Liver (tissue), 9 donors: Measurements from ENCODE around the gene CBX4. TPM values are rescaled to one million over a fixed set of nuclear protein-coding genes. Genes with fewer than 3 reads are reported as not detected.

Experiments used
- DNase-seq: peaks from one replicate; pipeline ENCODE4 v3.0.0-alpha.2; 2017; ENCODE audit warnings: low spot score
- H3K27ac ChIP-seq, 2 donors: one replicate each; pipeline ENCODE4 v1.7.0; 2013; ENCODE audit warnings: inconsistent platforms in 2 of 2, low read length in 2 of 2, control low read depth in 1 of 2, low read depth in 1 of 2, mild to moderate bottlenecking in 1 of 2
- H3K27me3 ChIP-seq, 4 donors: one replicate each; pipeline versions ENCODE4 v1.6.1 to v1.7.0; 2013; ENCODE audit warnings: low read length in 3 of 4, inconsistent platforms in 1 of 4, mild to moderate bottlenecking in 1 of 4, moderate library complexity in 1 of 4; ENCODE audit not compliant: control insufficient read depth in 4 of 4, insufficient read depth in 4 of 4
- H3K36me3 ChIP-seq, 4 donors: one replicate each; pipeline versions ENCODE4 v1.6.1 to v1.7.0; 2013; ENCODE audit warnings: low read length in 3 of 4, mild to moderate bottlenecking in 3 of 4, low read depth in 1 of 4, moderate library complexity in 1 of 4; ENCODE audit not compliant: control insufficient read depth in 4 of 4, insufficient read depth in 3 of 4
- H3K4me1 ChIP-seq, 4 donors: one replicate each; pipeline versions ENCODE4 v1.6.1 to v1.7.0; 2013; ENCODE audit warnings: low read length in 3 of 4, mild to moderate bottlenecking in 3 of 4, moderate library complexity in 1 of 4; ENCODE audit not compliant: control insufficient read depth in 4 of 4, insufficient read depth in 4 of 4
- H3K4me3 ChIP-seq, 3 donors: one replicate each; pipeline versions ENCODE4 v1.6.1 to v1.7.0; 2013; ENCODE audit warnings: low read length in 3 of 3, control low read depth in 1 of 3, low read depth in 1 of 3, mild to moderate bottlenecking in 1 of 3
- H3K9ac ChIP-seq, 2 donors: one replicate each; pipeline ENCODE4 v1.7.0; 2013; ENCODE audit warnings: low read length in 2 of 2, mild to moderate bottlenecking in 2 of 2, moderate library complexity in 2 of 2, control low read depth in 1 of 2, low read depth in 1 of 2
- H3K9me3 ChIP-seq, 4 donors: one replicate each; pipeline versions ENCODE4 v1.6.1 to v1.7.0; 2013; ENCODE audit warnings: low read length in 3 of 4; ENCODE audit not compliant: control insufficient read depth in 4 of 4
- EGR1 ChIP-seq, 2 donors: IDR thresholded peaks; 2 replicates each; pipeline ENCODE4 v1.6.1; 2016 to 2018; ENCODE audit warnings: antibody characterized with exemption in 2 of 2, low read depth in 2 of 2
- FOXA1 ChIP-seq: IDR thresholded peaks from 2 replicates; pipeline ENCODE4 v1.6.1; 2016; ENCODE audit warnings: antibody characterized with exemption
- FOXA2 ChIP-seq: IDR thresholded peaks from 2 replicates; pipeline ENCODE4 v1.6.1; 2016; ENCODE audit warnings: antibody characterized with exemption
- HNF4A ChIP-seq, 2 donors: conservative IDR thresholded peaks; 2 replicates each; pipeline ENCODE4 v1.6.1; 2016; ENCODE audit warnings: antibody characterized with exemption in 2 of 2, mild to moderate bottlenecking in 2 of 2
- HNF4G ChIP-seq: IDR thresholded peaks from 2 replicates; pipeline ENCODE4 v1.6.1; 2016; ENCODE audit warnings: antibody characterized with exemption
- JUND ChIP-seq, 2 donors: IDR thresholded peaks; 2 replicates each; pipeline ENCODE4 v1.6.1; 2016; ENCODE audit warnings: antibody characterized with exemption in 2 of 2
- NR2F2 ChIP-seq: IDR thresholded peaks from 2 replicates; pipeline ENCODE4 v1.6.1; 2016; ENCODE audit warnings: antibody characterized with exemption
- RAD21 ChIP-seq, 2 donors: IDR thresholded peaks; 2 replicates each; pipeline ENCODE4 v1.6.1; 2016; ENCODE audit warnings: antibody characterized with exemption in 2 of 2, mild to moderate bottlenecking in 2 of 2
- RXRA ChIP-seq, 2 donors: IDR thresholded peaks; 2 replicates each; pipeline ENCODE4 v1.6.1; 2017 to 2018; ENCODE audit warnings: antibody characterized with exemption in 2 of 2, mild to moderate bottlenecking in 1 of 2
- SP1 ChIP-seq: IDR thresholded peaks from 2 replicates; pipeline ENCODE4 v1.6.1; 2018; ENCODE audit warnings: antibody characterized with exemption, mild to moderate bottlenecking
- TAF1 ChIP-seq: conservative IDR thresholded peaks from 2 replicates; pipeline ENCODE4 v1.6.1; 2016; ENCODE audit warnings: antibody characterized with exemption, mild to moderate bottlenecking
- YY1 ChIP-seq: IDR thresholded peaks from 2 replicates; pipeline ENCODE4 v1.6.1; 2016; ENCODE audit warnings: antibody characterized with exemption, mild to moderate bottlenecking
- WGBS: extraction: QIAGEN DNeasy Blood & Tissue Kit; methylation state at CpG from one replicate; pipeline ENCODE4 v1.1.7; 2013; 5-methylcytosine and 5-hydroxymethylcytosine counted together
- polyA plus RNA-seq, 2 donors: library from polyadenylated mRNA; stranded (reverse) in 1 of 2; unstranded in 1 of 2; fragments of 200-250 nt in 1 of 2; fragments of >200 nt in 1 of 2; fragmentation: Nextera tagmentation in 1 of 2; extraction: Ambion mirVana in 1 of 2; gene quantifications; one replicate each; pipeline versions ENCODE4 v1.2.1 to v1.2.3, GENCODE V29; 2013 to 2015
- total RNA-seq, 2 donors: library from RNA; depleted of rRNA; stranded (reverse); fragments of >200 nt; gene quantifications; one replicate each; pipeline ENCODE4 v1.2.3, GENCODE V29; 2014
- TF ChIP-seq, protein P1 (sequence below): IDR thresholded peaks from 2 replicates; pipeline ENCODE4 v1.6.1; 2016; ENCODE audit warnings: antibody characterized with exemption, mild to moderate bottlenecking
- TF ChIP-seq, protein P2 (sequence below): IDR thresholded peaks from 2 replicates; pipeline ENCODE4 v1.6.1; 2016; ENCODE audit warnings: antibody characterized with exemption
- TF ChIP-seq, protein P3 (sequence below): fragments of 150-350 bp; IDR thresholded peaks from 2 replicates; pipeline ENCODE4 v1.5.1; 2017; ENCODE audit warnings: improper control_type of control experiment, low read depth, low read length; ENCODE audit not compliant: missing input control
- TF ChIP-seq, protein P4 (sequence below): IDR thresholded peaks from 2 replicates; pipeline ENCODE4 v1.6.1; 2016; ENCODE audit warnings: antibody characterized with exemption
- TF ChIP-seq, protein P5 (sequence below): IDR thresholded peaks from 2 replicates; pipeline ENCODE4 v1.6.1; 2016; ENCODE audit warnings: antibody characterized with exemption
- donor health status: healthy.
- donor health status: healthy.
- donor health status: healthy.
- donor health status: healthy.
- donor health status: healthy.

The CBX4 gene
- total and polyA plus RNA-seq, 4 donors: 4.8 to 8.9 (median 6.3) TPM

DNA sequence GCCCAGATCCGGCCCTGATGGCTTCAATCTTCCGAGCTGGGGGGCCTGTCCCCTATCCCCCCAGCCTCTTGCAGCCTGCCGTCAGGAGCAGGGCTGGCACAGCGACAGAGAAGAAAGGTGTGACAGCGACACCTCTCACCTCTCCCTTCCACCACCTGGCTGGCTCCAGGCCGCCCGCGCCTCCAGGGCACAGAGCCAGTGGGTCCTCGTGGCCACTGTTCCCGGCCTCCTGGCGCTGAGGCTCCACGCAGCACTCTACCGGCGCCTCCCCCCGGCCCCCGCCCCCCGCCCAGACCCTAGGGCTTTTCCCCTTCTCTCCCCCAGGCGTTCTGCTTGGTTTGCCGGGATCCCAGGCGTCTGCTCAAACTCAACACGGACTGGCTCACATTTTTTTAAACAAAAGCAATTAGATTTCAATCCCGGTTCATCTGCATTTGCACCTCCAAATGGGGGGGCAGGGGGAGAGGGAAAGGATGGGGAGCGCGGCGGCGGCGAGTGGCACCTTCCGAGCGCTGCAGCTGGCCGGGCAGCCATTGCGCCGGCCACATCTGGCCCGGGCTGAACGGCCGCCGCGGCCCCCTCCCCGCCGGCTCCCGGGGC, 29.6 kb downstream of the CBX4 start:
- H3K9ac ChIP-seq: no peak overlapping the region
- DNase-seq: no peak
- TF ChIP-seq, protein P1, sequence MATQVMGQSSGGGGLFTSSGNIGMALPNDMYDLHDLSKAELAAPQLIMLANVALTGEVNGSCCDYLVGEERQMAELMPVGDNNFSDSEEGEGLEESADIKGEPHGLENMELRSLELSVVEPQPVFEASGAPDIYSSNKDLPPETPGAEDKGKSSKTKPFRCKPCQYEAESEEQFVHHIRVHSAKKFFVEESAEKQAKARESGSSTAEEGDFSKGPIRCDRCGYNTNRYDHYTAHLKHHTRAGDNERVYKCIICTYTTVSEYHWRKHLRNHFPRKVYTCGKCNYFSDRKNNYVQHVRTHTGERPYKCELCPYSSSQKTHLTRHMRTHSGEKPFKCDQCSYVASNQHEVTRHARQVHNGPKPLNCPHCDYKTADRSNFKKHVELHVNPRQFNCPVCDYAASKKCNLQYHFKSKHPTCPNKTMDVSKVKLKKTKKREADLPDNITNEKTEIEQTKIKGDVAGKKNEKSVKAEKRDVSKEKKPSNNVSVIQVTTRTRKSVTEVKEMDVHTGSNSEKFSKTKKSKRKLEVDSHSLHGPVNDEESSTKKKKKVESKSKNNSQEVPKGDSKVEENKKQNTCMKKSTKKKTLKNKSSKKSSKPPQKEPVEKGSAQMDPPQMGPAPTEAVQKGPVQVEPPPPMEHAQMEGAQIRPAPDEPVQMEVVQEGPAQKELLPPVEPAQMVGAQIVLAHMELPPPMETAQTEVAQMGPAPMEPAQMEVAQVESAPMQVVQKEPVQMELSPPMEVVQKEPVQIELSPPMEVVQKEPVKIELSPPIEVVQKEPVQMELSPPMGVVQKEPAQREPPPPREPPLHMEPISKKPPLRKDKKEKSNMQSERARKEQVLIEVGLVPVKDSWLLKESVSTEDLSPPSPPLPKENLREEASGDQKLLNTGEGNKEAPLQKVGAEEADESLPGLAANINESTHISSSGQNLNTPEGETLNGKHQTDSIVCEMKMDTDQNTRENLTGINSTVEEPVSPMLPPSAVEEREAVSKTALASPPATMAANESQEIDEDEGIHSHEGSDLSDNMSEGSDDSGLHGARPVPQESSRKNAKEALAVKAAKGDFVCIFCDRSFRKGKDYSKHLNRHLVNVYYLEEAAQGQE: no peak
- no peak for TF ChIP-seq FOXA2
- no peak for TF ChIP-seq RAD21 (IDR thresholded peaks at IDR 0.05)
- TF ChIP-seq HNF4A (conservative IDR thresholded peaks at IDR 0.05): no peak
- TF ChIP-seq NR2F2: no peak
- TF ChIP-seq JUND (IDR thresholded peaks at IDR 0.05): no peak
- TF ChIP-seq FOXA1: no peak
- TF ChIP-seq EGR1 (IDR thresholded peaks at IDR 0.05; ENCODE audit: low read depth in 2 of 2): no peak
- TF ChIP-seq, protein P2, sequence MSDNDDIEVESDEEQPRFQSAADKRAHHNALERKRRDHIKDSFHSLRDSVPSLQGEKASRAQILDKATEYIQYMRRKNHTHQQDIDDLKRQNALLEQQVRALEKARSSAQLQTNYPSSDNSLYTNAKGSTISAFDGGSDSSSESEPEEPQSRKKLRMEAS: no peak
- no peak for TF ChIP-seq TAF1
- TF ChIP-seq, protein P3, sequence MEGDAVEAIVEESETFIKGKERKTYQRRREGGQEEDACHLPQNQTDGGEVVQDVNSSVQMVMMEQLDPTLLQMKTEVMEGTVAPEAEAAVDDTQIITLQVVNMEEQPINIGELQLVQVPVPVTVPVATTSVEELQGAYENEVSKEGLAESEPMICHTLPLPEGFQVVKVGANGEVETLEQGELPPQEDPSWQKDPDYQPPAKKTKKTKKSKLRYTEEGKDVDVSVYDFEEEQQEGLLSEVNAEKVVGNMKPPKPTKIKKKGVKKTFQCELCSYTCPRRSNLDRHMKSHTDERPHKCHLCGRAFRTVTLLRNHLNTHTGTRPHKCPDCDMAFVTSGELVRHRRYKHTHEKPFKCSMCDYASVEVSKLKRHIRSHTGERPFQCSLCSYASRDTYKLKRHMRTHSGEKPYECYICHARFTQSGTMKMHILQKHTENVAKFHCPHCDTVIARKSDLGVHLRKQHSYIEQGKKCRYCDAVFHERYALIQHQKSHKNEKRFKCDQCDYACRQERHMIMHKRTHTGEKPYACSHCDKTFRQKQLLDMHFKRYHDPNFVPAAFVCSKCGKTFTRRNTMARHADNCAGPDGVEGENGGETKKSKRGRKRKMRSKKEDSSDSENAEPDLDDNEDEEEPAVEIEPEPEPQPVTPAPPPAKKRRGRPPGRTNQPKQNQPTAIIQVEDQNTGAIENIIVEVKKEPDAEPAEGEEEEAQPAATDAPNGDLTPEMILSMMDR: no peak
- TF ChIP-seq RXRA (IDR thresholded peaks at IDR 0.05): no peak
- no peak for TF ChIP-seq HNF4G
- TF ChIP-seq, protein P4, sequence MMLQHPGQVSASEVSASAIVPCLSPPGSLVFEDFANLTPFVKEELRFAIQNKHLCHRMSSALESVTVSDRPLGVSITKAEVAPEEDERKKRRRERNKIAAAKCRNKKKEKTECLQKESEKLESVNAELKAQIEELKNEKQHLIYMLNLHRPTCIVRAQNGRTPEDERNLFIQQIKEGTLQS: no peak
- TF ChIP-seq SP1: no peak
- no peak for TF ChIP-seq YY1
- TF ChIP-seq, protein P5, sequence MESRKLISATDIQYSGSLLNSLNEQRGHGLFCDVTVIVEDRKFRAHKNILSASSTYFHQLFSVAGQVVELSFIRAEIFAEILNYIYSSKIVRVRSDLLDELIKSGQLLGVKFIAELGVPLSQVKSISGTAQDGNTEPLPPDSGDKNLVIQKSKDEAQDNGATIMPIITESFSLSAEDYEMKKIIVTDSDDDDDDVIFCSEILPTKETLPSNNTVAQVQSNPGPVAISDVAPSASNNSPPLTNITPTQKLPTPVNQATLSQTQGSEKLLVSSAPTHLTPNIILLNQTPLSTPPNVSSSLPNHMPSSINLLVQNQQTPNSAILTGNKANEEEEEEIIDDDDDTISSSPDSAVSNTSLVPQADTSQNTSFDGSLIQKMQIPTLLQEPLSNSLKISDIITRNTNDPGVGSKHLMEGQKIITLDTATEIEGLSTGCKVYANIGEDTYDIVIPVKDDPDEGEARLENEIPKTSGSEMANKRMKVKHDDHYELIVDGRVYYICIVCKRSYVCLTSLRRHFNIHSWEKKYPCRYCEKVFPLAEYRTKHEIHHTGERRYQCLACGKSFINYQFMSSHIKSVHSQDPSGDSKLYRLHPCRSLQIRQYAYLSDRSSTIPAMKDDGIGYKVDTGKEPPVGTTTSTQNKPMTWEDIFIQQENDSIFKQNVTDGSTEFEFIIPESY: no peak
- peaks cover 0 to 21% (median 14%) of the 10 kb centered on the region in 4 donors for H3K4me1 ChIP-seq
- peaks cover 6 to 49% (median 33%) of the 10 kb centered on the region in 4 donors for H3K27me3 ChIP-seq
- 3% methylated on average over 40 of the region's 40 CpGs for WGBS
- no peaks in the 10 kb centered on the region for H3K36me3 ChIP-seq
- no peaks in the 10 kb centered on the region for H3K9me3 ChIP-seq
- H3K4me3 ChIP-seq: peak overlapping the region in 1 of 3 donors; percentile 27
- H3K27ac ChIP-seq: no peak overlapping the region
